Right lobe of liver (tissue), 4 donors: Measurements from ENCODE around the gene TYMS.

Experiments
- CTCF ChIP-seq, 4 donors: fragments of 200-600 bp in 3 of 4; fragments of 450-650 bp in 1 of 4; IDR thresholded peaks; one replicate each; pipeline versions ENCODE4 v1.5.1 to v1.8.0; 2016 to 2022; ENCODE audit warnings: antibody characterized with exemption in 4 of 4, mild to moderate bottlenecking in 2 of 4
- POLR2A ChIP-seq: fragments of 450-650 bp; IDR thresholded peaks from one replicate; pipeline ENCODE4 v1.6.1; 2017; ENCODE audit warnings: antibody characterized with exemption, mild to moderate bottlenecking
- donor health status: DM: no; HTN: no; CAD: no.
- donor health status: DM: no; HTN: no; CAD: no.
- donor health status: DM: no; HTN: yes; CAD: no.

GRCh38 chr18:710418-711300 is 53.2 kb downstream of the TYMS start:
- TF ChIP-seq CTCF (IDR thresholded peaks at IDR 0.05) = no peak
- TF ChIP-seq POLR2A = no peak
